Kidney capillary endothelial cell (primary cell): ENCODE measurements around the gene WASHC4.

Source experiments
- DNase-seq: peaks from one replicate; pipeline ENCODE4 v3.0.0-alpha.2; 2018; ENCODE audit warnings: low spot score

Gene WASHC4

DNA sequence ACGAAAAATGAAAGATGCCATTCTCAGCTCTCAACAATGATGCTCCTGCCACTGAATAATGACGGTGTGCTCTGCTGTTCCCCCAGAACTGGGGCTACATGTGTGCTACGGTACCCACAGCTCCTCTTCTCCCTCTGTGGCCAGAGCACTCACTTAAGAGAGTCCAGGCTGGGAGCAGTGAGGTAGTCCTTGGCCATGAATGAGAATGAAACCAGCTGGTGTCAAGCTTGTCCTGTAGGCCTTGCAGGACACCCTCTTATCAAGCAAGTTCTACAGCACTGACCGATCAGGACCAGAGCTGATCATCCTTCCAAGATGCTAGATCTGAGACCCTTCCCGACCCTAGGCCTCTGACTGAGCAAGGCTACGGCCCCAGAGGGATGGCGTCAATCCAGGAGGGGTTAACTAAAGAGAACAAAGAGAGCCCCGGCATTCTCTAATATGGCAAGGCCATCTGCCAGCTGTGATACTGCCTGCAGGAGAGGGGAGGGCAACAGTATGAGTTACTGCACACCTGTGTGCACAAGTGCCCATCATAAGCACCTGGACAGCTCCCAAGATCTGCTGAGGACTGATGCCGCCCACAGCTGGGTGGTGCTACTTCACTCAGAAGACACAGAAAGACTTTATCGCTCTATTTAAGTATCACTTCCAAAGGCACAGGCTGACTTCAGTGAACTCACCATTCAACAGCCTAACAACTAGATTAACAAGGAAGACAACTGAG lies 98.0 kb downstream of the WASHC4 start:
- DNase-seq: no peak

DNA sequence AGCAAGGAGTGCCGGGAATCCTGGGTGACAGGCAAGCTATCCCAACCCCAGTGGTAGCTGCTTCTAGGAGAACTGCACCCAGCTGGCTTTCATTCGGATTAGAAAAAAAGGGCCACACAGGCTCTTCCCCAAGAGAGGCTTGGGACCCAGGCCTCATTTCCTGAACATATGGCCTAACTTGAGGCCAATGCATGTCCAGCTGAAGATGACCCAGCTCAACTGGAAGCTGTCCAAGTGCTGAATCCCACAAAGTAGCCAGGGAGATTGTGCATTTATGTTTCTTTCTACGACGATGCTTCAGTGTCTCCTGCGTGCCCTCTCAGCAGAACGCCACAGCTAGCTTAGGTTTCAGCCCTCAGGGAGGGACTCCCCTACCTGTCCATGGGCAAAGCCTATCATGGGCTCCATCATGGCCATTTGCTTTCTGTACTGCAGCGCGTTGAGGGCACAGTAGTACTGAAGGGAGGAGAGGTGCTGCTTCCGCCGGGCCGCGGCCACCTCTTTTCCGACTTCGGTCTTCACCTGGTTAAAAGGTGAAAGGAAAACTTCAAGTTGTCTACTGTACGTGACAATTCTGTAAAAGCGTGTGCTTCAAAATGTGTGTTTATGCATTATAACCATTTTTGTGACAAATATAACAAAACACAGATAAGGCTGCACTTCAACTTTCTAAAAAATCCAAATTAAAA lies 99.3 kb downstream of the WASHC4 start:
- DNase-seq: no peak

DNA sequence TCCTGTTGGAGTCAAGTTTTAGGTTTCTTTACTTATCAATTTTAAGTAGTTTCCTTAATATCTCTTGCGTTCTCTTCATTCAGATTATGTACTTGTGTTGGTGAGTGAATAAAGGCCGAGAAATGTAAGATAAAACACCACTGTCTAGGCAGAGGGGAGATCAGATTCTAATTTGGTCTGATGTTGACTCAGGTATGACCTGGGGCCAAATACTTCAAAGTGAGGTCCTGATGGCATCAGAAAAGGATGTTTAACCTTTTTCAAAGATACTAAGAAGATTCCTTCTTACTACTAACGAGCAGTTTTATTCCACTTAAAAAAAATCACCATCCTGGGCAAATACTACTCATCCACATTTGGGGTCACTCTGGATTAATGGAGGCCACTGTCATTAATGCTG lies 101.6 kb downstream of the WASHC4 start:
- DNase-seq: no peak

DNA sequence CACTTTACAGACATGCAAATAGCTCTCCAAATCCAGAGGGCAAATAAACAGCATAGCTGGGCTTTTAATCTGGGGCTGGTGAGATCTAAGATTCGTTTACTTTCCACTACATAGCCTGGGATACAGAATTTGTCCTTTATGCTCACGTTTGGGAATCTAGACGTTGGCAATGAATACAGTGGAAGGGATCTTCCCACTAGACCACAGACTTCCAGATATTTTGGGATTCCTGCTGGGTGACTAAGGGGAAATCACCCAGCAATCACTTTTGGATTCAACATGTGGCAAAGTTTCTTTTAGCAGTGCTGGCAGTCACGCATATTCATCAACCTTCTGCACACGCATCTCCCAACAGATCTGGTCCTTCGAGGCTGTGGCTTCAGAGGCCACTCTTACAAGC lies 104.9 kb downstream of the WASHC4 start:
- no peak for DNase-seq

DNA sequence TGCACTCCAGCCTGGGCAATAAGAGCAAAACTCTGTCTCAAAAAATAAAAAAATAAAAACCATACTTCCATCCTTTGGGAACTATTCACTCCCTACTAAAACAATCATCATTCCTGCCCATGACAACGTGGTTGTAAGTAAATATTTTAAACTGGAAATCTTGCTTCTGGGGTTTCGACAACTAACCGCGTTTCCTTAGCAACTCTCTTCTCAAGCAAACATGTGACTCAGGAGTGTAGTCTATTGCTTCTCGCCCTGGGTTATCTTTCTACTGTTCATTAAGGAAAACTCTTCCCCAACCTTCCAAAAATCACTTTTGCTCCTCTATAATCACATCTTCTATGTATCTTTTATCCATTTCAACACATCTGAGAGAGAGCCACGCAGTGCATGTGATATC lies 106.6 kb downstream of the WASHC4 start:
- DNase-seq: no peak

DNA sequence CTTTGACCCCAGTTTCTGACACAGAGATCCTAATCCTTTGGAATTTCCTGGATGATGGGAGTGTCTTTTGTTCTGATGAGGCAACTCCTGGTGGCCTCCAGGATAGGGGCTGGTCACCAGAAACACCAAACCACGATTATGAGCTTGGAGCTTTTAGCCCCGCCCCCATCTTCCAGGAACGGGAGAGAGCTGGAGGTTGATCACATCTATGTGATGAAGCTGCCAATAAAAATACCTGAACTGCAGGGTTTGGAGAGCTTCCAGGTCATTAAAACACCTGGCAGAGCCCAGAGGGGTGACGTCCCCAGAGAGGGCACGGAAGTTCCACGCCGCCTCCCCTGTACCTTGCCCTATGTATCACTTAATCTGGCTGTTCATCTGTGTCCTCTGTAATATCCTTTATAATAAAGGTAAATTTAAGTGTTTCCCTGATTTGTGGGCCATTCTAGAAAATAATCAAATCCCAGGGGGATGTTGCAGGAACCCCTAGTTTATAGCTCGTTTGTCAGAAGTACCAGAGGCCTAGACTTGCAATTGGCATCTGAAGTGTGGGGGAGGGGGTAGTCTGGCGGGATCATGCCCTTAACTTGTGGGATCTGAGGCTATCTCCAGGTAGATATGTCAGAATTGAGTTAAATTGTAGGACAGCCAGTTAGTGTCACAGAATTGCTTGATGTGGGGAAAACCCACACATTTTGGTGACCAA lies 107.3 kb downstream of the WASHC4 start:
- DNase-seq: peak; percentile 33

DNA sequence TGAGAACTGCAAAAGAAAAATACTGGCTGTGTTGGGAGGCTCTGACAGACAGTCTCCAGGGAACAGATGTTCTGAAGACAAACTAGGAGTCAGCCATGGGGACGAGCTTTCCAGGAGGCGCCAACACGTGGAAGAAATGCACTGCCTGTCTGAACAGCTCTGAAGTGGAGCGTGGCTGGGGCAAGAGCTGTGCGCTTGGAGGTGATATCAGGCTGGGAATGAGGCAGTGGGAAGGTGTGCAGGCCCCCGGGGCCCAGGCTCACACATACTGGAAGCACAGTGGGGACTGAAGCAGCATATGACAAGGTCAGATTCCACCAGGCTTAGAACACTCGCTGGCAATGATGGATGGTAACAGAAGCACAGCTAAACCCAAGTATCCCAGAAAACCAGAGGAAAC lies 110.9 kb downstream of the WASHC4 start:
- DNase-seq: no peak
